ENCODE measurements around the gene IGF1R. TPM values are rescaled to one million over a fixed set of nuclear protein-coding genes. Genes with fewer than 3 reads are reported as not detected.

Gene IGF1R
- total and polyA plus RNA-seq, 2 of the 13 experiments (the other 11 are each of a cell fraction or from before 2014, with no cell fraction given): 15.9 to 18.4 TPM

DNA sequence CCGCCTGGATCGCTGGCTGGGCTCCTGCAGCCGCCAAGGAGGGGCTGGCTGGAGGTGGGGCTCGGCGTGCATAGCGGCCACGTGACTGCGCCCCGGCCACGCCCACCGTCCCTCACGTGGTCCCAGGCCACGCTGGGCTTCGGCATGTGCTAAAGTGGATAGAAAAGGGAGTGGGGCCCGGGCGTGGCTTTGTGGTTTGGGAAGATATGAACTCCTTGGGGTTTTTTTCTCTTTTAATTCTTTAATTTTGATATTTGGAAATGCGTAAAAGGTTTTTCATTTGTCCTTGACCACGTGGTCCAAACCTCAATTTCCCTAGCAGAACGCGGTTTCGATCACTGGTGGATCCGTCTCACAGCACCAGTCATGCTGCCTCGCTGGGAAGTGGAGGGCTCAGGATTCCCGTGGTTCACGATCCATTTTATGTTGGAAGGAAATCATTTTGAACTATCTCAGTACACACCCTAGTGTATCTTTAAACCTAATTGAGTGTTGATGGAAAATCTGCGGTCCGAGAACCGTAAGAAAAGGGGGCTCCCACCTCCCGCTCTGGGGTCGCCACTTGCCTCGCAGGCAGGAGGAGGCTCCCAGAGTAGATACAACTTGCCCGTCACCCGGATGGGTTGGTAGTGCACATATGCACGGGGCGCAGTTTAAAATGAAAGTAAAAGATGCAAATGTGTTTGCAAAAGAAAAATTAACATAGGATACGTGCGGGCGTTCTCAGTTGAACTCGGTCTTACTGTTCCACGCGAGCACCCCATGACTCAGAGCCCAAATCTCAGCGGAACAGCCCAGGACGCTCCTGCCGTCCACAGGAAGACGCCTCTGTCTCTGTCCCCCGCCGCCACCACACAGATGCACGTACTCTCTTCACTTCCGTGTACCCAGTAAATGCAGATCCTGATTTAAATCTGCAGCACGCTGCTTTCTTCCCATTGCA is 217.3 kb downstream of the IGF1R start:
- no peaks in the 10 kb centered on the region for H3K36me3 ChIP-seq (replicated peaks in 1 of 2; ENCODE audit: control insufficient read depth in 1 of 2, insufficient read depth in 2 of 2, low read length in 2 of 2)
- ChIA-PET CTCF (ENCODE audit: low intra/inter-chr PET ratio, low total read pairs) (no interaction called here), POLR2A (no interaction called here)
- peak overlapping the region; percentile 52 for H3K9ac ChIP-seq (ENCODE audit: insufficient read depth, low read depth, low read length)
- intact Hi-C loops (cut with micrococcal nuclease; ENCODE audit: unreplicated experiment) (no loop called here), in situ Hi-C loops (cut with HindIII; ENCODE audit: extremely low pct_ligation_motif_present, low pct_unique_long_range_greater_than_20kb) (no loop called here)
- H3K79me2 ChIP-seq (ENCODE audit: insufficient read depth, low read length): peaks cover 50% of the 10 kb centered on the region
- H3K27ac ChIP-seq (ENCODE audit: extremely low read length, insufficient read depth, low read length): peak overlapping the region; percentile 51
- no peak for FAIRE-seq
- H3K27me3 ChIP-seq (ENCODE audit: control insufficient read depth in 1 of 2, insufficient read depth in 2 of 2, low read length in 2 of 2): no peaks in the 10 kb centered on the region
- no peak overlapping the region for H2AFZ ChIP-seq (ENCODE audit: low read length)
- no peaks in the 10 kb centered on the region for H3K9me3 ChIP-seq (ENCODE audit: low read length)
- WGBS (ENCODE audit: low lambda C conversion rate): 63% methylated on average over 48 of the region's 50 CpGs
- peaks cover 26% of the 10 kb centered on the region for H3K4me1 ChIP-seq (ENCODE audit: insufficient read depth, low read length)
- DNase-seq (ENCODE audit: low spot score): peak; percentile 28
- peak; percentile 90 for ATAC-seq
- TSS peak; percentile 53 for BruUV-seq (replicated peaks)
- H3K4me2 ChIP-seq (ENCODE audit: low read depth, low read length): peak overlapping the region; percentile 75
- peak overlapping the region; percentile 27 to 51 (median 46) for H3K4me3 ChIP-seq (replicated peaks in 1 of 3; ENCODE audit: insufficient read depth in 1 of 3, low read depth in 2 of 3, low read length in 3 of 3)
- peaks cover 36% of the 10 kb centered on the region for H4K20me1 ChIP-seq (ENCODE audit: insufficient read depth, low read length)
- TF ChIP-seq ZNF331 (CRISPR knock-in tag; IDR thresholded peaks at IDR 0.05): no peak
- TF ChIP-seq ZBTB42 (CRISPR knock-in tag; IDR thresholded peaks at IDR 0.05): no peak
- TF ChIP-seq TCF12 (IDR thresholded peaks at IDR 0.05): no peak
- no peak for TF ChIP-seq TCF12 (CRISPR knock-in tag; IDR thresholded peaks at IDR 0.05)
- TF ChIP-seq, protein P1, sequence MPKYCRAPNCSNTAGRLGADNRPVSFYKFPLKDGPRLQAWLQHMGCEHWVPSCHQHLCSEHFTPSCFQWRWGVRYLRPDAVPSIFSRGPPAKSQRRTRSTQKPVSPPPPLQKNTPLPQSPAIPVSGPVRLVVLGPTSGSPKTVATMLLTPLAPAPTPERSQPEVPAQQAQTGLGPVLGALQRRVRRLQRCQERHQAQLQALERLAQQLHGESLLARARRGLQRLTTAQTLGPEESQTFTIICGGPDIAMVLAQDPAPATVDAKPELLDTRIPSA (CRISPR knock-in tag; IDR thresholded peaks at IDR 0.05; ENCODE audit: borderline replicate concordance): 0 out of 2 replicates have a peak, but pooled peaks have one; percentile 40
- TF ChIP-seq, protein P2, sequence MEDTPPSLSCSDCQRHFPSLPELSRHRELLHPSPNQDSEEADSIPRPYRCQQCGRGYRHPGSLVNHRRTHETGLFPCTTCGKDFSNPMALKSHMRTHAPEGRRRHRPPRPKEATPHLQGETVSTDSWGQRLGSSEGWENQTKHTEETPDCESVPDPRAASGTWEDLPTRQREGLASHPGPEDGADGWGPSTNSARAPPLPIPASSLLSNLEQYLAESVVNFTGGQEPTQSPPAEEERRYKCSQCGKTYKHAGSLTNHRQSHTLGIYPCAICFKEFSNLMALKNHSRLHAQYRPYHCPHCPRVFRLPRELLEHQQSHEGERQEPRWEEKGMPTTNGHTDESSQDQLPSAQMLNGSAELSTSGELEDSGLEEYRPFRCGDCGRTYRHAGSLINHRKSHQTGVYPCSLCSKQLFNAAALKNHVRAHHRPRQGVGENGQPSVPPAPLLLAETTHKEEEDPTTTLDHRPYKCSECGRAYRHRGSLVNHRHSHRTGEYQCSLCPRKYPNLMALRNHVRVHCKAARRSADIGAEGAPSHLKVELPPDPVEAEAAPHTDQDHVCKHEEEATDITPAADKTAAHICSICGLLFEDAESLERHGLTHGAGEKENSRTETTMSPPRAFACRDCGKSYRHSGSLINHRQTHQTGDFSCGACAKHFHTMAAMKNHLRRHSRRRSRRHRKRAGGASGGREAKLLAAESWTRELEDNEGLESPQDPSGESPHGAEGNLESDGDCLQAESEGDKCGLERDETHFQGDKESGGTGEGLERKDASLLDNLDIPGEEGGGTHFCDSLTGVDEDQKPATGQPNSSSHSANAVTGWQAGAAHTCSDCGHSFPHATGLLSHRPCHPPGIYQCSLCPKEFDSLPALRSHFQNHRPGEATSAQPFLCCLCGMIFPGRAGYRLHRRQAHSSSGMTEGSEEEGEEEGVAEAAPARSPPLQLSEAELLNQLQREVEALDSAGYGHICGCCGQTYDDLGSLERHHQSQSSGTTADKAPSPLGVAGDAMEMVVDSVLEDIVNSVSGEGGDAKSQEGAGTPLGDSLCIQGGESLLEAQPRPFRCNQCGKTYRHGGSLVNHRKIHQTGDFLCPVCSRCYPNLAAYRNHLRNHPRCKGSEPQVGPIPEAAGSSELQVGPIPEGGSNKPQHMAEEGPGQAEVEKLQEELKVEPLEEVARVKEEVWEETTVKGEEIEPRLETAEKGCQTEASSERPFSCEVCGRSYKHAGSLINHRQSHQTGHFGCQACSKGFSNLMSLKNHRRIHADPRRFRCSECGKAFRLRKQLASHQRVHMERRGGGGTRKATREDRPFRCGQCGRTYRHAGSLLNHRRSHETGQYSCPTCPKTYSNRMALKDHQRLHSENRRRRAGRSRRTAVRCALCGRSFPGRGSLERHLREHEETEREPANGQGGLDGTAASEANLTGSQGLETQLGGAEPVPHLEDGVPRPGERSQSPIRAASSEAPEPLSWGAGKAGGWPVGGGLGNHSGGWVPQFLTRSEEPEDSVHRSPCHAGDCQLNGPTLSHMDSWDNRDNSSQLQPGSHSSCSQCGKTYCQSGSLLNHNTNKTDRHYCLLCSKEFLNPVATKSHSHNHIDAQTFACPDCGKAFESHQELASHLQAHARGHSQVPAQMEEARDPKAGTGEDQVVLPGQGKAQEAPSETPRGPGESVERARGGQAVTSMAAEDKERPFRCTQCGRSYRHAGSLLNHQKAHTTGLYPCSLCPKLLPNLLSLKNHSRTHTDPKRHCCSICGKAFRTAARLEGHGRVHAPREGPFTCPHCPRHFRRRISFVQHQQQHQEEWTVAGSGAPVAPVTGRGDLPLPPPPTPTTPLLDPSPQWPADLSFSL (CRISPR knock-in tag; IDR thresholded peaks at IDR 0.05): no peak
- TF ChIP-seq ZNF543 (CRISPR knock-in tag; IDR thresholded peaks at IDR 0.05): no peak
- 0 out of 2 replicates have a peak, but pooled peaks have one; percentile 36 for TF ChIP-seq ZNF616 (CRISPR knock-in tag; IDR thresholded peaks at IDR 0.05; ENCODE audit: low read depth)
- TF ChIP-seq, protein P3, sequence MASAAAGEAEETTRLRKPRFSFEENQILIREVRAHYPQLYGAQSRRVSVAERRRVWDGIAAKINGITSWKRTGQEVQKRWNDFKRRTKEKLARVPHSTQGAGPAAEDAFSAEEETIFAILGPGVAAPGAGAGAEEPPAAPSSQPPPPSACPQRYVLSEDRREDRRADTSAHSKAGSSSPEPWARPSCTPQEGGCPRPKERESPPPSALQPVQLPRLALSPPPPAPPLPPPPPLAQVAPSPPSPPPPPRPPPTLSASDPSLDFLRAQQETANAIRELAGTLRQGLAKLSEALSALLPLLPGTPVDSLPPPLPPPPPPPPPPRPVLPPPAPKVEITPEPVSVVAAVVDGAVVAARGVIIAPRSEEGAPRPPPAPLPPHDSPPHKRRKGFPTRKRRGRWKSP (CRISPR knock-in tag; IDR thresholded peaks at IDR 0.05): no peak
- TF ChIP-seq FOXM1 (CRISPR knock-in tag; IDR thresholded peaks at IDR 0.05): no peak
- no peak for TF ChIP-seq KDM2A (CRISPR knock-in tag; IDR thresholded peaks at IDR 0.05; ENCODE audit: borderline replicate concordance, low read depth)
